GM21390 (cell line): ENCODE results near the gene MAP1LC3B.

Source experiments
- ATAC-seq: cut with Tn5 transposase; IDR thresholded peaks from one replicate; pipeline ENCODE4 v1.9.1; 2021; ENCODE audit not compliant: unreplicated experiment

MAP1LC3B gene

DNA sequence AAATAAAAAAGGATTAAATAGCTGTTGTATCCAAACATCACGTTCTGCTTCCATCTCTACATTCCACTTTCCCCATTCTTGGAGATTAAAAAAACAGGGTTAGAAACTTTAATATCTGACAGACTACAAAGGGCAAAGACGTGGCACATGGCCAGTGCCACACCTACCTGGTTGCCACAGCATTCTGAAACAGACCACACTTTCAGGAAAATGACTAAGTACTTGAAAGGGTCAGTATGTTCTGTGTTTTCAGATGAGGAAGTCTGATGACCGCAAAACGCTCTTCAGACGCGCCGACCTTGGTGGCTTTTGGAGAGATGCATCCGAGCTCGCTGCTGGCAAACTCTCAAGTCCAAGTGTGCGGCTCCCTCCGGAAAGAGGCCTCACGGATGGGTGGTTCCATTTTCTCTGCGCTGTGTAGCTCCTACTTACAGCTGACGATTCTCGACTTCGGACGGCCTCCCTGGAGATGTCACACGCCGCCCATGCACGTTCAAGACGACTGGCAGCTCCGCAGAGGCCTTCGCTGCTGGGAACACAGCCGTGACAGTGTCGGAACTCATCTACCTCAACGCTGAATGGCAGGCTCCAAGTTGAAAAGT lies 15.5 kb downstream of the MAP1LC3B start:
- ATAC-seq: no peak

DNA sequence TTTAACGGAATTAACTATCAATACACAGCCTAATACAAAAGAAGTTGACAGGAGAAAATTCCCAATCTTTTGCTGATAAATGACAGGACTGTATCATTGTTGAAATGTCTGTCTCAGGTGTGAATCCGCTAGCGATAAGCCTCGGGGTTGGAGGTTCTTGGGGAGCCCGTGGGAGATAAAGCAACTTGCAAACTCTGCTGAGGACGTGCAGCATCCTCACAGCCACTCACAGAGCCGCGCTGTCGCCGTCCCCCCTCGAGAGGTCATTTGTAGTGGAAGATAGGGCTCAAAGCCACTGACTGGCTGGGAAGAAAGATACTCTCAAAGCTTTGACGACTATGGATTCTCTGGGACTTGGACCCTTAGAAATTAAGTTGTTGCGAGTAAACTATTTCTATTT lies 17.0 kb downstream of the MAP1LC3B start:
- ATAC-seq: no peak

DNA sequence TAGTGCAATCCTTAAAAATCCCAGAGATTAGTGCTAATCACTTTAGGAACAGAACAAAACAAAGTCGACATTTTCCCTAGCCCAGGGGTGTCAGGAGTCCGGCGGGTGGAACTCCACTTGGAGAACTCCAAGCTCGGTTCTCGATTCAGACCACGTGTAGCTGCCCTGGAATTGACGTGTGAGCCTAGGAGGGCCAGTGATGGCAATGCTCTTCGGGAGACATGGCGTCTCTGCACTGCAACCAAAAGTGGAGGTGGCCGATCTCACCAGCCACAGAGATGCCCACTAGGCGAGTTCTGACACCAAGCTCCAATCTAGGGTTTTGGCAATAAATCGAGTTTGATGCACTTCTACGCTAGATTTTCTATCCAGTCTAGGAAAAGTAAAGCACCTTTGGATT lies 17.6 kb downstream of the MAP1LC3B start:
- ATAC-seq: no peak

DNA sequence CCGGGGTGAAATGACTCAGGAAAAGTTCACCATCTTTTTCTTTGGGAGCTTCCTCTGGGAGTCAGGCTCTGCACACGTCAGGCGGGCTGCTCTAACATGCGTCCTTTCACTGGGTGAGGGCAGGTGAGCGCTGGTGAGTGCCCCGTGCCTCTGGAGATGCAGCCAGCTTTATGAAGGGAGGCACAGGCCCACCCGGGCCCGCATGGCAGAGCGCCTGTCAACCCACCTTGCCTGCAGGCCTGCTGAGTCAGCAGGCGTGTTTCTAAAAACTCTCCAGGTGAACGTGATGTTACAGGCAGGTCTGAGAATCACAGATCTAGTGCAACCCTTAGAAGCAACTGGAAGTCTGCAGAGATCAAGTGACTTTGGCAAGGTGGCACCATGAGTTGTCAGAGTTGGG lies 18.4 kb downstream of the MAP1LC3B start:
- ATAC-seq: no peak

DNA sequence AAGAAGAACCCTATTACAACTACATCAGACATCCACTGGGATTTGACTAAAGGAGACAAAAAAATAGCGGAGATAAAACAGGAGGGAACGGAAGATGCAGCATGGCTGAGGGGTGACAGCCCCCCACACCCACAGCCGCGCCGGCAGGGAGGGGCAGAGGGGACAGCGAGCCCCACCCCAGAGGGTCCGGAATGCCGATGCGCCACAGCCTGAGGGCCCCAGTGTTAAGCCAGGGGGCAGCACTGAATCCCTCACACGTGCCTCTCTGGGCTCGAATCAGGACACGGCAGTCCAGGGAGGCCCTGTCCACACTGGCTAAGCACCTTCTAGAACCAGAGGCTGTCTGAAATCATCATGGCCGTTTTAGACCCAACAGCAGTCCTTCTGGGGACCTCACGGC lies 18.8 kb downstream of the MAP1LC3B start:
- no peak for ATAC-seq

DNA sequence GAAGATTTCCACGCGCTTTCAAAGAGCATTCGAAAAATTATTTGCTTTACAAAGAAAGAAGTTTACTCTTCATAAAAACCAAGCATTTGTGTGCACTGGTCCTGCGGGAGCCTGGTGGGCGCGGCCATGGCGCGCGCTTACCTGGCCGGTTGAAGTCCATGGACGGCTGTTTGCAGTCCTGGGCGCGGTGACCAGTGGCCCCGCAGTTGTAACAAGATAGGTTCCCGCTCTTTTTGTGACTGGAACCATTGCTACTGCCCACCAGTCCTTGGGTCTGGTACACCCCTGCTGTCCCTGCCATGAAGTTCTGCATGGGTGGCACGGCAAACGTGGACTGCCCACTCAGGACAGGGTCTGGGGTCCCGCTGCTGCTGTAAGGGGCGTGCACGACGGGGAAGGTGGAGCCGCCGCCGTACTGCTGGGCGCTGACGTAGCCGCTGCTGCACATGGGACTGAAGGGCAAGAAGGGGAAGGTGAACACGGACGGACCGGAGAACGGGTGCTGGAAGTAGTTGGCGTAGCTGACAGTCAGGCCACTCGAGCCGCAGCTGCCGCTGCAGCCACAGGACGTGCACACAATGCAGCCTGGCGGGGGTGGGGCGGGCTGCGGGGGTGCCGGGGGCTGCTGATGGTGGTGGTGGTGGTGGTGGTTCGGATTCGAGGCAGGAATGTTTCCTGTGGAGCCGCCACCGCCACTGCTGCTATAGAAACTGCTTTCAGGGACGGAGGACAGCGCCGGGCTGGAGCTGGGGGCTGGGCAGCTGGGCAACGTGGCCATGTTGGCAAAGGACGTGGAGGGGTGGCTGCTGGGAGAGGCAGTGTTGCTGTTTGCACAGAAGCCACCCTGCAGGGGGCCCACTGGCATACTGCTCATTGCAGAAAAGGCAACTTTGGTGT lies 19.5 kb downstream of the MAP1LC3B start:
- ATAC-seq: no peak

DNA sequence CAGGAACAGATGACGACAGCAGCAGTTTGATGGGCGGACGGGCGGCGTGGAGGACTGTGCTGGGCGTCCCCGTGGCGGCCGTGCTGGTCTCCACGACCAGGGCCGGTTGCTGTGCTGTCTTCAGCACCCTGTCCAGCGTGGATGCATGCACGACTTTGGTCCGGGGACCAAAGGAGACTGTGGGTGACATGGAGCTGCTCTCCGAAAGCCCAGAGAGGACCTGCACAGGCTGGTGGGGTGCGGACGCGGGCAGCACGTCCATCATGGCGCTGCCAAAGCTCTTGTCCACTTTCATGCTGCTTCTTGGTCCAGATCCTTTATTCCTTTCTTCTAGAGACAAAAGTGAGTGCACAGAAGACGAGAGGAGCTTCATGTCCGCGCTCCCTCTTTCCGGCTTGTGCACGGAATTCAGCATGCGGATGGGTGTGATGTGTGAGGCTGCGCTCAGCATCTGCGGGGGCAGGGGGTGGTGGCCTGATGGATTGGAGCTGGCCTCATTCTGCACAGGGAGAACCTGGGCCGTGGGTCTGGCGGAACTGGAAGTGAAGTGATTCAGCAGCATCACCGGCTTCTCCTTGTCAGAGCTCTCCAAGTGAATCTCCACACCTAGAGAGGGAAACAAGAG lies 20.3 kb downstream of the MAP1LC3B start:
- ATAC-seq: no peak

DNA sequence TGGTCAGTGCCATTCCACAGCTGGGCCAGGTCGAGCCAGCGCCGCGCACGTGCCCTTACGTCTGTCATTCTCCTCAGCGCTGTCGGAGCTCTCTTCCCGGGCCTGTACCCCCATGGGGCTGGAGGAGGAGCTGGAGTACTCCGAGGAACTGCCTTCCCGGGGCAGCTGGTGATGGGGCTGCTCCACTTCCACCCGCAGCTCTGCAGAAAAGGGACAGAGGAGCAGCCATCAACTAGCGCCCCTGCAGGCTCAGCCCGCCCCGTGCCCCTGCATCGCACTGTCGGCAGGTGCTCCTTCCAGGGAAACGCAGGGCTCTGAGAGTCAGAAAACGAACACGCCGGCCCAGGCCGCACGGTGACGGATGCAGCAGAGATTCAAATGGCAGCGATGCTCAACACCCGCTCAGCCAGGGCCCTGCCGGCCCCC lies 20.9 kb downstream of the MAP1LC3B start:
- no peak for ATAC-seq

DNA sequence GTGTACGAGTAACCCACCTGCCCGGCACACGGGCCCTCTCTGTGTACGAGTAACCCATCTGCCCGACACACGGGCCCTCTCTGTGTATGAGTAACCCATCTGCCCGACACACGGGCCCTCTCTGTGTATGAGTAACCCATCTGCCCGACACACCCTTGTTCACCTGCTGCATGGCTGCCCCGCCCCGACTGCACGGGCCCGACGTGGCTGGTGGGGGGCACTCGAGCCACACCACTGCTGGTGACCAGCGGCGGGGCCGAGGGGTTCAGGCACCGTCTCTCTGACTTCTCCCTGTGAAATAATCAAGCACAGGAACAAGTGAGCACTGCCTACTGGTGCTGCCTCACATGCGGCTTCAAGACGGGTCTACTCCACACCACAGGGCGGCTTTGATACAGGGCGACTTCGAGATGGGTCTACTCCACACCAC lies 22.1 kb downstream of the MAP1LC3B start:
- ATAC-seq: no peak

DNA sequence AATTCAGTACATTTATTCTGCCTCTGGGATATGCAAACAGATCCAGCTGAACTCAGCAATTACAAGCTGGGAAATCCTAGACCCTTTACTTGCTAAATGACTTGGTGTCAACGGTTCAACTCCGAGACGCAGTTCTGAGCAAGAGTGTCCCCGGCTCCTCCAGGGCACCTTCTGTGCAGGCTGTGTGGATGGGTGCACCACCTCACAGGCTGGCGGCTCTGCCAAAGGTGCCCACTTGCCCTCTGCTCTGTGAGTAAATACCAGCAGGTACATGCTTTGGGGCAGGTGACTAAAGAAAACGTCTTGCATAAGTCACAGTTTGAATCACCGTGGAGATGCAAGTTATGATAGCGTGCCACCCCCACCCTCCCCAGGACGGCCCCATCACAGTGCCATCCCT lies 23.3 kb downstream of the MAP1LC3B start:
- ATAC-seq: no peak

DNA sequence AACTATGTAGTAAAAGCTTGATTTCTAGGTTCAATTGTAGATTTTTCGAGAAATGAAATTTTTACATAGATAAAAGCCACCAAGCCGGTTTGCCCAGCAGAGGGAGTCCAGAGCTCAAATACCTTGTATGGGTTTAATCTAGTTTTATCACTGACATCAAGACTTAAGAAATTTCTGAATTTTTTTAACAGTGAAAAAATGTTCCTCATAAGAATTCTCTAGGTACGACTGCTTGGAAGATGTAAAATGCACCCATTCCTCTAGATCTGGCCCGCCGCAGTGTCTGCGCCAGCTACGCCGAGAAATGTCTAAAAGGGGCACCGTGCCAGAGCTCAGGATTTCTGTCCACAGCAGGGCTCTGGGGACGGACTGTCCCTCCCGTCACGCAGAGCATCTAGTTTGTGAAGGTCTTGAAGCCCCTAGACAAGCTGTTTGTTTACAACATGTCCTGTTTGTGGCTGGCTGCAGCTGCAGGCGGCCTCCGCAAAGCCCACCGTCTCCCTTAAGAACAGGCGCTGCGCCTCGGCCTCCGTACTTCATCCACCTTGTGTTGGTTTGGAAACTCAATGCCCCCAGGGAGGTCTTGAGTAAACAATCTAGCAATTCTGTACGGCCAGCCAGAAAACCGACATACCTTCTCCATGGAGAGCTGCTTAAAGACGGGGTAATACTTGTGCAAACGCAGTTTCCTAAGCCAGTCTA lies 24.8 kb downstream of the MAP1LC3B start:
- ATAC-seq: no peak

DNA sequence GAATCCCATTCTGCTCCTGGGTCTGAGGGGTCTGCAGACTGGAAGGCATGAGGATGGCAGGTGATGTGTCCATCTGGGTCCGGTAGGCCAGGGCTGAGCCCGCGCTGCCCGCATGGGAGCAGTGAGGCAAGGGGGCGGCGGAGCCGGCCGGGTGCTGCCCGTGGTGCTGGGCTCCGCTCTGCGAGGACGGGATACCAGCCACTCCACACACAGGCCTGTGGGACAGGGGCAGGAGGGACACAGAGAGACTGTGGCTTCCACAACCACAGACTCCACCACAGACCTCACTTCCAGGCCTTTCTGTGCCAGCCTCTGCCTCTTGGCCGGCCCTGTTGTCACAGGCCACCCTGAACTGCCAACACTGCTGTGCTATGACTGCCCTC lies 25.4 kb downstream of the MAP1LC3B start:
- ATAC-seq: no peak

DNA sequence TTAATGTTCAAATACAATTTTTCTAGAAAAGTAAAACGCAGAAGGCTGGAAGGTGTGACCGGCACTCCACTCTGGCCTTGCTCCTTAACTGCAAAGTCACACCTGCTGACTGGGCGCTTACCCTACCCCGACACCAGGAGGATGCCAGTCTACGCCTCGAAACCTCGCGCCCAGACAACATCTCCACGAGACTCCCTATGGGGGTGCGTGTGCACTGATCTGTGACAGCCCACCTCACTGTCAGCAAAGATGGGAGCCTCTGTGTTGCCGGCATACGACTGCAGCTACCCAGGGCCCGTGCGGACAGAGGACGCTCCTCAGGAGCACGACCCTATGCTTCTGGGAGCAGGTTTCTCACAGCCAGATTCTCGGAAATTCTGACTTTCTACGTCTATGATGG lies 26.1 kb downstream of the MAP1LC3B start:
- no peak for ATAC-seq

DNA sequence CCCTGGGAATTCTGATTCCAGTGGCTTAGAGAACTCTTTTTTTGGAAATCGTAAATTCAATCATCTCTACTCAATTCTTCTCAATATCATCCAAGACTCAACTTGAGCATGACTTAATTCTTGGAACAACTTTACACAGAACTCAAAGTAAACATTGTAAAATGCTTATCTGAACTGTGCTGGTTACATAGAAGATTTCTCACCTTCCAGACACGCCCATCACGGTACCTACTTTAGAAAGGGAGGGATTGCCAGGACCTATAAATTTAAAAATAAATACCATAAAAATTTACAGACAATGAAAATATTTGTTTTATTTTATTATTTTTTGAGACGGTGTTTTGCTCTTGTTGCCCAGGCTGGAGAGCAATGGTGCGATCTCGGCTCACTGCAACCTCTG lies 26.5 kb downstream of the MAP1LC3B start:
- no peak for ATAC-seq

DNA sequence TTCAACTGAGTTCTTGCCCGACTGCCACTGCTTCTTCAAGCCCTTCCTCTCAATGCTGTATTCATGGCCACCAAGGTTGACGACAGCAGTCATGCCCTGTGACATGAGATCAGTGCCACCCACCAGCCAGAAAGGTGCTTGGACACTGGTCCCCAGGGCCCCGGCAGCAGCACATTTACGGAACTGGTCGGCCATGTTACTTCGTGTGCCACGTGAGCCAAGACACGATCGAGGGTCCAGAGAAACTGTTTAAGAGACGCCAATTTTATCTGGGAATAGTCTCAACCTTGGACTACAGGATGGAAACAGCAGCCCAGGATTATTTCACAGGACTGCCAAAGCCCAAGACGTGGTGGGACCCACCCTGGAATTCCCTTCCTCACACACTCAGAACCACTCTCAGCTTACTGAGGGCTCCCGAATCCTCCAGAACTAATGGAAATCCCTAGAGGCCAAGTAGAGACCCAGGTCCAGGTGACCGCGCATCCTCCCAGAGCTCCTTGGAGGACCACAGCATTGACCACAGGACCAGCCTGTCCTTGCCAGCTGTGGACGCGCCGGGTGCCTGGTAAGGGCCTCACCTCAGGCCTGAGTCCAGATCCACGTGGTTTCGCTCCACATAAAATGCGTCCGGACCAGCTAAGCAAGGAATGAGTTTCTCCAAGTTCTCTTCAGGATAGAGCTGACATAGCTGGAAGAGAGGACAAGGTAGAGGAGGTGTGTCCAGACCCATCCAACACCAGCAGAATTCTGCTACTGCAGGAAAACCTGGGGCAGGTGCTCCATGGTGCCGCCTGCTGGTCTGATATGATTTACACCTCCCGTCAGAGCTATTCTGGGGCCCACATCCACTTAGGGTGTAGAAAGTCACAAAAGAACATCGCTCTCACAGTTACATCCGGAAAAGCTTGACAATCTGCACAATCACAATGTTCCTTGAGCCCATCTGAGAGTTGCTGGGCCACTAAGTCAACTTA lies 28.2 kb downstream of the MAP1LC3B start:
- ATAC-seq: no peak

DNA sequence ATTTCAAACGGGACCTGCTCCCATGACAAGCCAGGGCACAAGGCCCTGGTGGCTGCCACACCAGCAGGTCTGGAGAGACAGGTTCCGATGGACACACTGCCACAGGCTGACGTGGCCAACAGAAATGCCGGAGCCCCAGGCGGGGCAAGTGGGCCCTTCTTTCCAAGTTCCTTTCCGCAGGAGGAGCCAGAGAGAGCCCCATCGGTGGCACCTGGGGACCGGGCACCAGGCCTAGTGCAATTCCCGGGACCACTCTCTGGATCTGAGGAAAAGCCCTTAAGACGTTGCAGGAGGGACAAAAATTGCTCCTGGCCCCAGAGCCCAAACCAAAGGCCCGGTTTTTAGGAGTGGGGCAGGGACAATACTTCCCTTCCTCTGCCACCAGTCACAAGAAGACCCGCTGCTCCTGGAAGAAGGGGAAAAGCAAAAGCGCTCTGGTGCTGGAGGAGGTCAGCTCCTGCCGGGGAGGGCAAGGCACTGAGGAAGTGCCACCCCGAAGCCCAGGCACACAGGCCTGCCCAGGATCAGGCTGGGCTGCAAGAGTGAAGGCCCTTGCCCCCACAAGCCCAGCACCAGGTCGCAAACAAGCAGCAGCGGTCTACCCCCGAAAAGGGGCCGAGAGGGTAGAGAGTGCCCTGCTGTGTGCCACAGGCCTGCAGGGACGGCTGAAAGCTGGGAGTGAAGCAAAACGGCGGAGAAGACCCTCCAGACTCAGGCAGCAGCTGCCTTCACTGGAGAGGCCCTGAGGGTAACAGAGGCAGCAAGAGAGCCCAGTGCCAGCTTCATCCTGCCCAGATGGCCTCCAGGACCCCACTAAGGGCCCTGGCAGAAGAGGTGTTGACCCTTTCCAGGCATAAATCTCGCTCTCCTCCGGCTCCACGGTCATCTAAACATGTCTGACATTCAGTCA lies 29.1 kb downstream of the MAP1LC3B start:
- ATAC-seq: no peak

DNA sequence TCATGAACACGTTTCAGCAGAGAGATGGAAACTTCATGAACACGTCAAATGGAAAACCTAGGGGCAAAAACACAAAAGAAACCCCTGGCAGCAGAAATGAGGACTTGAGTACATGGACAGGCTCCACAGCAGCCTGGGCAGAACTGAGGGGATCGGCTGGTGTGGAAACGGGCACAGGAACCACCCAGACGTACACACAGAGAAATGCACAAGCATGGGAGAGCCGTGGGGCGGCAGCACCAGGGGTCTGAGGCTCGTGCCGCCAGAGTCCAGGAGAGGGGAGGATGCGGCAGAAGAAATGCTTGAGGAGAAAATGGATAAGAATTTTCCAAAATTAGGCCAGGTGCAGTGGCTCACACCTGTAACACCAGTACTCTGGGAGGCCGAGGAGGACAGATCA lies 30.0 kb downstream of the MAP1LC3B start:
- no peak for ATAC-seq

DNA sequence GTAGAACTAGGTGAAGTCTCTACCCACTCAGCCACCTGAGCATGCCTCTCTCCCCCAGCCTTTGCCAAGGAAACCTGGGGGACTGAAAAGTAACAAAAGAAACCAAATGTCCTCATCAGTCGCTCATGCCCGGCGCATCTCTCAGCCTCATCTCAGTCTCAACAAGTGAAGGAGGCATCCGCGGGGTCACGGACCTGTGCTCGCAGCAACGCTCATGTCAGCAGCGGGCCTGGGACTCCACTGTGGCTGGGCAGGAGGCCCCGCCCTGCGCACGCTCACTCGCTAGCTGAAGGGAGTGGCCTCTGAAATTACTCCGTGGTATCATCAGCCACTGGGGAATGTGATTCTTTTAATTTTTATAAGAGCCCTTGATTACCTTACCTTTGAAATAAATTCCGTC lies 31.3 kb downstream of the MAP1LC3B start:
- ATAC-seq: no peak

DNA sequence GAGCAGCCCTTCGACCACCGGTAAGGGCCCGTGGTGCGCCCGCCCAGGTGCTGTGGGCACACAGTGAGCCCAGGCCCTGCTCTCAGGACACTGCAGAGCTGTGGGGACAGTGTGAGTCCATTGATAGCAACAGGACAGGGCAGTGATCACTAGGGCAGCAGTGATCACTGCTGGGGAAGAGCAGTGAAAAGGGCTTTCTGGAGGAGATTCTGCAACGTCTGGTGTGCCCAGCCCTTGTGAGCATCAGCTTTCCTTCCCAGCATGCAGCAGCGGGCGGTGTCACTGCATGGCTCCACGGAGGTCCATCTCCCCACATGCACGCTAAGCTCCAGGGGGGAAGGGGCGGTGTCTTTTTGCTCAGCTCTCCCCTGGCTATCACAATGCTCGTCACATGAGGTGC lies 32.1 kb downstream of the MAP1LC3B start:
- no peak for ATAC-seq
